Measurements from ENCODE around the gene MAD1L1.

- no peak for TF ChIP-seq CTCF (conservative IDR thresholded peaks at IDR 0.05)
- TF ChIP-seq ZFX (IDR thresholded peaks at IDR 0.05): no peak
Measured at GRCh38 chr7:1907751-1908365, 324.9 kb downstream of the MAD1L1 start.

All from C4-2B (cell line).